GM19372 (cell line): ENCODE data around the gene AMT.

Experiments used
- ATAC-seq: cut with Tn5 transposase; IDR thresholded peaks from one replicate; pipeline ENCODE4 v1.9.1; 2021; ENCODE audit warnings: mild to moderate bottlenecking, low read depth, moderate library complexity; ENCODE audit not compliant: unreplicated experiment

Gene AMT, protein sequence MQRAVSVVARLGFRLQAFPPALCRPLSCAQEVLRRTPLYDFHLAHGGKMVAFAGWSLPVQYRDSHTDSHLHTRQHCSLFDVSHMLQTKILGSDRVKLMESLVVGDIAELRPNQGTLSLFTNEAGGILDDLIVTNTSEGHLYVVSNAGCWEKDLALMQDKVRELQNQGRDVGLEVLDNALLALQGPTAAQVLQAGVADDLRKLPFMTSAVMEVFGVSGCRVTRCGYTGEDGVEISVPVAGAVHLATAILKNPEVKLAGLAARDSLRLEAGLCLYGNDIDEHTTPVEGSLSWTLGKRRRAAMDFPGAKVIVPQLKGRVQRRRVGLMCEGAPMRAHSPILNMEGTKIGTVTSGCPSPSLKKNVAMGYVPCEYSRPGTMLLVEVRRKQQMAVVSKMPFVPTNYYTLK

DNA sequence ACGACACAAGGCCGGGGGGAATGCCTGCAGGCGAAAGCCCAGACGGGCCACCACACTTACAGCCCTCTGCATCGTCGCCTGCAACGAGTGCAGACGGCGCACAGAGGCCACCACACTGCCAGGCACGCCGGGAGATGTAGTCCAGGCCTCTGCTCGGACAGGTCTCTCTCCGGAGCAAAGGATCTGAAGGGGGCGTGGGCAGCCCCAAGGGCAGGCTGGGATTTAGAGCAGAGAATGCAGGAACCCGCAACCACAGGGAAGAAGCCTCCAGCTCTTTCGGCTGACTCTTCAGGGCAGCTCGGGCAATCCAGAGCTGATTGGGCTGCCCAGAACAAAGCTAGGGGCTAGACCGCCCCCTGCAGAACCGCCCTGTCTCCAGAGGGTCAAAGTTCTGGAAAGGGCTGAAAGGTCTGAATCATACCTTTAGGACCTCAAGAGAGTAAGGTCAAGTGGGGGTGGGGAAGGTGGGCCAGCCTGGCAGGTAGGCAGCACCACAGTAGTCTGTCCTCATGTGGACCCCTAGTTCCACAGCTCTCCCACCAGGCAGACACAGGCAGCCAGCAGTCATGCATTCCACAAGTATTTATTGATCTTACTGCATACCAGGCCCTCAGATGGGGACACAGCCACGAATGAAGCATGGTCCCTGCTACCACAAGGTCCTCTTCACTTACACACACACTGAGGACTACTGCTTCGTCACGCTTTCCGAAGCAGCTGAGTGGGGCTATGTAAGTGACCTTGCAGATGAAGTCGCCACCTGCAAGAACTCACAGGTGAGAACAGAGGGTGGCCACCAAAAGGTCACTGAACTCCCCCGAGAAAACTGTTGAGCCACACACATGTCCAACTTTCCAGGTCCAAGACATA, at the start of gene AMT:
Gene AMT (minus strand): TSS at position 95 of the 870 bp plus-strand sequence. CDS start 23 bp downstream, at position 72.
- no peak for ATAC-seq

GRCh38 chr3:49470714-49471420, 48.6 kb upstream of the AMT start:
- ATAC-seq = peak; percentile 17

GRCh38 chr3:49469936-49470713, 47.9 kb upstream of the AMT start, which contains the start of gene DAG1:
DAG1 (plus strand) TSS chr3:49470267; CDS start chr3:49510535, 40,268 bp downstream.
- peak; percentile 85 for ATAC-seq

DNA sequence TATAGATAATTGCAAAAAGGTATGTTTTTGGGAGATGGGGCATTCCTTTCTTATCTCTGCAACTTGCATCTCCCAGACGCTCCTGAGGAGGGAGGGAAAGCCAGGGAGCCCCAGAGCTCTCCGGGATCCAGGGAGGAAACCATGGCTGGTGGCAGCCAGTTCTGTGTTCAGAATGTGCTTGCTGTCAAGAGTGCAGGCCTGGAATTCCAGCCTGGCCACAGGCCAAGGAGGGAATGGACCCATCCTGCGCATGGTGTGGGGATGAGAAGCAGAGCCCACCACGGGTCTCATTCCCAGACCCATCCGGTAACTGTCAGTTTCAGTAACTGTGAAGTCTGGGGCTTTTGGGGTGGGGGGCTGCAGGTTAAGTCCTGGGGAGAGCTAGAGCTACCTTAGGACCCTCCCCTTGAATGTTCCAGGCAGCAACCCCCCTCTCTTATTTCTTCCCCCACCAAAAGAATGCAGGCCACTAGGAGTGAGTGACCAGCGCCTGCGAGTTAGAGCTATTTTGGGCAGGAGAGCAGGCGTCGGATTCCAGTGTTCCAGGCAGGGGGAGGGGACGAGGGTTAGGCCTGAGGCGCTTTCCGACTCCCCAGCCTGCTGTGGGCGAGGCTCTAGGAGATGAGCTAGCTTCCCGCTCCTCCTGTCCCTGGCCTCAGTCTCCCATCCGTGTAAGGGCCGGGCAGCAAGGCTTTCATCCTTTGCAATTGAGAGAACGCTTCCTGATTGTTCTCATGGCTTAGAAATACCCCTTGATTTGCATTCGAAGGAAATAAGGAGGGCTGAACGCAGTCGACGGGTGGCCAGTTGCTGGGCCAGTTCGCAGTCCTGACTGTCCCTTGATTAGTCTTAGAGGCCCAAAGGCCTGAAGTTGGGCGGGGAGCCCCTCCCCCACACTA, 47.0 kb upstream of the AMT start:
- no peak for ATAC-seq

DNA sequence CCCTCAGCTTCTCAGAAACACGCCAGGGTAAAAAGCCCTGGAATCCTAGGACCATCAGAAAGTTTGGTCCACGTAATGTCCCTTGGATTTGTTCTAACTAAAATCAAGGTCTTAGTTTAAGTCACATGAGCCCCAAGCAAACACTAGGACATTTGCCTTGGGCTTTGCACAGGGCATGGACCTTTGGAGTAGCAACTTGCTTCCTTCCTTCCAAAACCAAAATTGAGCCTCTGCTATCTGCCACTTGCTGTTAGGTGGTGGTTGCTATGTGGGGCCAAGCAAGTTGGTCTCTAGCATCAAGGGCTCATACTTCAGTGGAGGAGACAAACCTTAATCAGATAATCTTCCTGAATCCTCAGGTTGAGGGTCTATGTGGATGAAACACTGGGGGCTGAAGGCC, 43.8 kb upstream of the AMT start:
- ATAC-seq = no peak

DNA sequence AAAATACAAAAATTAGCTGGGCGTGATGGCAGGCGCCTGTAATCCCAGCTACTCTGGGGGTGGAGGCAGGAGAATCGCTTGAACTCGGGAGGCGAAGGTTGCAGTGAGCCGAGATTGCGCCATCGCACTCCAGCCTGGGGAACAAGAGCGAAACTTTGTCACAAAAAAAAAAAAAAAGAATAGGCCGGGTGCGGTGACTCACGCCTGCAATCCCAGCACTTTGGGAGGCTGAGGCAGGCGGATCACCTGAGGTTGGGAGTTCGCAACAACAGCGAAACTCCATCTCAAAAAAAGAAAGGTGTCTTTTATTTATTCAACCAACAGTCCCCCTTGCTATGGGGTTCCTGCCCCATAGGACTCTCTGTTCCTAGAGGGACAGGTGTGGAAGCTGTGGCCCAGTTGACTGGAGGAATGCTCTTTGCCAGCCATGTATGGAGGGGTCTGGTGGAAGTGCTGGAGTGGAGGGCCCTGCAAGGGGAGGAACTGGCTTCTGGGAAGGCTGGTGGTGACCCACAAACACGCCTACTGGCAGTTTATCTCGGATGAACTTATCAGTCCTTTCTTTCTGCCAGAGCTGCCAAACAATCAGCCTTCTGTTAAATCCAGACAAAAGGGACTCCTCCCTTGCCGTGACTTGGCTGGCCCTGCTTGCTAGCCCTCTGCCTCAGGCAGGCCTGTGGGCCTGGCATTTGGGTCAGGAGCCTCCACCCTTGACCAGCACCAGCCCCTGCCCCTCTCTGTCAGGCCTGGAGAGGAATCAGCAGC, 43.2 kb upstream of the AMT start:
- ATAC-seq = no peak

DNA sequence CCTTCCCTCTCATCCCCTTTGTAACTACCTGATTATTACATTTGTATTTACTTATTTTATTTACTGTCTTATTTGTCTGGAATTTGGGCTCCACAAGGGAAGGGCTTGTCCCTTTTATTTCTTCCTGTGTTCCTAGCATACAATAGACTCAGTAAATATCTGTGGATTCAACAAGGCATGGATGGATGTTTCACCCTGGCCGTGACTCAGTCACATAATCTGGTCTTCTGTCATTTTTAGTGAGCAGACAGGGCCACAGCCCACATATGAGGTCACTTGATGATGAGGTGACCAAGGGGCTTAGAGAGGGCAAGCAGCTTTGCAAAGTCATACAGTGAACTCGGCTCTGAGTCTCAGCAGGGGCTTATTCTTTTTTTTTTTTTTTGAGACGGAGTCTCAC, 39.9 kb upstream of the AMT start:
- no peak for ATAC-seq

- ATAC-seq = no peak
These were observed 39.3 kb upstream of the AMT start for GRCh38 chr3:49461443-49462171.

DNA sequence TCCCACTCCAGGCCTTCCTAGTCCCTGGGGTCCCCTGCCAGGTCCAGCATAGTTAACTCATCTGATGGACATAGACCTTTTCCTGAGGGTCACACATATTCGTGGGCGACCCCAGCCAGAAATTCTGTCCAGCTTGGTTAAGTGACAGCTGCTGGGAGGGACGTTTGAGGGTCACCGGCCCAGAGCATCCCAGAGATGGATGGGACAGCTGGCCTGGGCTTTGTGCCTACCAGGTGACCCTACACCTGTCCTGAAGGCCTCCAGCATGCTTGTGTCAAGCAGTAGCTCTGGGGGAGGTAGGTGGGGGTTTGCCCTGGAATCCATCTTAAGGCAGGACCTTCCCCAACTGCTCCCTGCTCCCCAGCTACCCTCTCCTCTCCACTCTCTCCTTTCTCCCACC, 38.7 kb upstream of the AMT start:
- no peak for ATAC-seq

DNA sequence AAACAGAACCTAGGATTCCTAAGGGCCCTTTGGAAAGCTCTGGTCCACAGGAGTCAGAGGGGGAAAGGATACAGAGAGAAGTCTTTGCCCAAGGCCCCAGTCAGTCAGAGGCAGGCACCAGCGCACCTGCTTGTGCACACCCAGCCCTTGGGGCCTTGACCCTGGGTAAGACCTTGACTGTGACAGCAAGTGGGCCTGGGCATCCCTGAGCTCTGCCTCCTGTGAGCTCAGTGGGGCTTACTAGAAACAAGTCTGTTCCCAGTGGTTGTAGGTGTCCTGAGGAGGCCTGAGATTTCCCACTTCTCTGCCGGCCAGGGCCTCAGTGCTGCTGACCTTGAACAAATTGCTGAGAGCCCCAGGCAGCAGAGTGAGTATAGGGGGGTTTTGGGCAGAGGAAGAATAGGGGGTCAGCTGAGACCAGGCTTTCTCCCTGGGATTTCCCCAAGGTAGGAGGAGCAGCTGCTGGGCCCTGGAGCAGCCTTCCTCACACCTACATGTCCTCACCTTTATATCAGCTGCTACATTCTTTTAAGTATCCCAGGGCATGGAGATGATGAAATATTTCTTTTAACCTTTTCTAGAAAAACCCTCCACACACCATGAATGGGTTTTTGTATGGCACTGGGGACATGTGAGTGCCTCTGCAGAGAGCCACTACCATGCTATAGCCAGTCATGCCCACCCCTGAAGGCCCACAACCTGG, 38.1 kb upstream of the AMT start:
- ATAC-seq = no peak

DNA sequence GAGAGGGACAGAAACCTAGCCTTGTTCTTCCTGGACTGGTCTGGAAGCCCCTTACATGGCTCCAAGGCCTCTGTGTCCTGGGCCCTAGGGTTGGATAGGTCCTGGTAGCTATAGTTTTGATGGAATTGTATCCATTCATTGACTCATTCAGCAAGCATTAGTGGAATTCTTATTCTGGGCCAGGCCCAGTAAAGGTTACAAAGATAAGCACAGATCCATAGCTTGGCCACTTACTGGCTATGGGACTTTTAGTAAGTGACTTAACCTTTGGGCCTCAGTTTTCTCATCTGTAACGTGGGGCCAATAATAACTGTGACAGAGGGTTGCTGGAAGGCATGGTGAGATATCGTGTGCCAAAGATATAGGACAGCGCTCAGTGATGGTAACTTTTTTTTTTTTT, 34.2 kb upstream of the AMT start:
- ATAC-seq = no peak

DNA sequence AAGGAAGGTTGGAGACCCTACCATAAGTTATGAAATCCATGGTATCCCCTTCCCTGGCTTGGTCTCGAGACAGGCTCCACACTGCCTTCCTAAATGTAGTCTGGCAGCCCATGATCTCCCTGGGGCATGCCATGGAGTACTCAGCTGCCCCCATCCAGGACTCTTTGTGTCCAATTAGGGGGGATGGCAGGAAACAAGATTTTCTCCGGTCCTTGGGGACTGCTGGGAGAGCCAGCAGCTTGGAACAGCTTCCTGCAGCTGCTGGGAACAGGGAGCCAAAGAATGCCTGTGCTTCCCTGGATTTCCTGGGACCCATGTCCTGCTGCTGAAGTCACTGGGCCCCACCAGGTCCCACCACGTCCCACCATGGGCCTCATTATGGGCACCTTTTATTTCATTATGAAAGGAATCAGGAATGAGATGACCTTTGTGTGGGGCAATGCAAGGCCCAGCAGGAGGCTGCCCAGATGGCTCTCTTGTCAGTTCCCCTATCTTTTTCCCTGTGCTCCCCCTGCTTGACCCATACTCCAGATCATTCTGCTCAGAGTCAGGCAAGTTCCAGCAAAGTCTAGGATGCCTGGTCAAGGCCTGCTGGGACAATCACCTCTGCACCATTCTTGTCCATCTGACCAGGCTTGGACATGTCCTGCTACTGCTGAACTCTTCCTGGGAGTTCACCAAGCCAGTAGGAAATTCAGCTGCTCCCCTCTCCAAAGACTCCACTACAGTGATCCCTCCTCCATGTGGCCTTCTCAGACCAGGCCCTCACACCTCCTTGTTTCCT, 32.8 kb upstream of the AMT start:
- no peak for ATAC-seq

DNA sequence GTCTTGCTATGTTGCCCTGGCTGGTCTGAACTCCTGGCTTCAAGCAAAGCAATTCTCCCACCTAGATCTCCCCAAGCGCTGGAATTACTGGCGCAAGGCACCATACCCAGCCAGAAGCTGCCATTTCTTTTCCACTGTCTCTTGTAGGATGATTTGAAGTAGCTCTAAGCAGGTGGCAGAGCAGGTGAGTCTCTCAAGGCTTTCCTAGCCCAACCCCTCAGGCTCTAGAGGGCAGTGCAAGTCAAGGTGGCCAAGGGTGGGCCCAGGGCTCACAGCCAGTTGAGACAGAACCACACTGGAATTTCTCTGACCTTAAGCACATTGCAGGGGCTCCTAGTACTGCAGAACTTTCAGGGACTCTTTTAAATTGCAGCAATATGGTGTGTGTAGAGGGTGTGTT, 32.2 kb upstream of the AMT start:
- no peak for ATAC-seq

- no peak for ATAC-seq
These were observed 31.3 kb upstream of the AMT start for GRCh38 chr3:49453621-49454020.

- ATAC-seq = no peak
These were observed 23.1 kb upstream of the AMT start for GRCh38 chr3:49445391-49445790.

GRCh38 chr3:49434731-49435130, 12.5 kb upstream of the AMT start:
- ATAC-seq = no peak

- peak; percentile 8 for ATAC-seq
These were observed 6.4 kb upstream of the AMT start for GRCh38 chr3:49428752-49429080.
